ENCODE data around the gene MYO1F. TPM values are rescaled to one million over a fixed set of nuclear protein-coding genes. Genes with fewer than 3 reads are reported as not detected.
A peak's percentile ranks its signal among the peaks of the same experiment; 100 is the strongest.
"Not testable (repeated sequence)": the region's sequence is repeated elsewhere in the genome, so short reads cannot be mapped to it uniquely, and the experiment has no call there.

MYO1F gene
- total and polyA plus RNA-seq, 2 of the 13 experiments (the other 11 are each of a cell fraction or from before 2014, with no cell fraction given), result 0.09 to 0.13 TPM

GRCh38 chr19:8558325-8558724 lies 18.9 kb downstream of the MYO1F start:
- 26% methylated on average over 2 of the region's 2 CpGs for WGBS (ENCODE audit: low lambda C conversion rate)
- no peak overlapping the region for H3K4me3 ChIP-seq (replicated peaks in 1 of 3; ENCODE audit: insufficient read depth in 1 of 3, low read depth in 2 of 3, low read length in 3 of 3)
- no peaks in the 10 kb centered on the region for H3K36me3 ChIP-seq (replicated peaks in 1 of 2; ENCODE audit: control insufficient read depth in 1 of 2, insufficient read depth in 2 of 2, low read length in 2 of 2)
- TF ChIP-seq ZNF761 (CRISPR knock-in tag; conservative IDR thresholded peaks at IDR 0.05) (no peak), ZMAT5 (CRISPR knock-in tag; IDR thresholded peaks at IDR 0.05; ENCODE audit: borderline replicate concordance, low read depth) (no peak), TAF15 (IDR thresholded peaks at IDR 0.05; ENCODE audit: low read depth, low read length, poor library complexity, severe bottlenecking) (no peak), HOXA3 (CRISPR knock-in tag; IDR thresholded peaks at IDR 0.05) (no peak)
- no peaks in the 10 kb centered on the region for H3K79me2 ChIP-seq (ENCODE audit: insufficient read depth, low read length)
- CTCF ChIA-PET (ENCODE audit: low intra/inter-chr PET ratio, low total read pairs), result no interaction called here
- no peak overlapping the region for H2AFZ ChIP-seq (ENCODE audit: low read length)
- DNase-seq (ENCODE audit: low spot score), result no peak
- no peak overlapping the region for H3K27ac ChIP-seq (ENCODE audit: extremely low read length, insufficient read depth, low read length)
- no TSS peak for BruUV-seq (replicated peaks)
- intact Hi-C loops (cut with micrococcal nuclease; ENCODE audit: unreplicated experiment), result no loop called here
- no peak for ATAC-seq
- in situ Hi-C loops (cut with HindIII; ENCODE audit: extremely low pct_ligation_motif_present, low pct_unique_long_range_greater_than_20kb), result no loop called here
- no peak overlapping the region for H3K4me2 ChIP-seq (ENCODE audit: low read depth, low read length)
- peaks cover 6% of the 10 kb centered on the region; the same call in 1 of the 2 replicates for H3K4me1 ChIP-seq (ENCODE audit: insufficient read depth, low read length)
- no peaks in the 10 kb centered on the region; a peak in 1 of 5 replicates for H3K27me3 ChIP-seq (ENCODE audit: control insufficient read depth in 1 of 2, insufficient read depth in 2 of 2, low read length in 2 of 2)
- H3K9ac ChIP-seq (ENCODE audit: insufficient read depth, low read depth, low read length), result no peak overlapping the region
- no peaks in the 10 kb centered on the region for H3K9me3 ChIP-seq (ENCODE audit: low read length)
- POLR2A ChIA-PET, result no interaction called here
- FAIRE-seq, result no peak
- no peaks in the 10 kb centered on the region for H4K20me1 ChIP-seq (ENCODE audit: insufficient read depth, low read length)

GRCh38 chr19:8557642-8558238 lies 19.5 kb downstream of the MYO1F start:
- WGBS (ENCODE audit: low lambda C conversion rate), result 49% methylated on average over 4 of the region's 6 CpGs
- ChIA-PET CTCF (ENCODE audit: low intra/inter-chr PET ratio, low total read pairs) (no interaction called here), POLR2A (no interaction called here)
- in situ Hi-C loops (cut with HindIII; ENCODE audit: extremely low pct_ligation_motif_present, low pct_unique_long_range_greater_than_20kb) (no loop called here), intact Hi-C loops (cut with micrococcal nuclease; ENCODE audit: unreplicated experiment) (no loop called here)
- H3K4me1 ChIP-seq (ENCODE audit: insufficient read depth, low read length), result peaks cover 6% of the 10 kb centered on the region; the same call in 1 of the 2 replicates
- H3K27me3 ChIP-seq (ENCODE audit: control insufficient read depth in 1 of 2, insufficient read depth in 2 of 2, low read length in 2 of 2), result no peaks in the 10 kb centered on the region; a peak in 1 of 5 replicates
- peak; percentile 50 for ATAC-seq
- H3K4me2 ChIP-seq (ENCODE audit: low read depth, low read length), result no peak overlapping the region; the same call in 1 of the 2 replicates
- no peak for DNase-seq (ENCODE audit: low spot score)
- H3K36me3 ChIP-seq (replicated peaks in 1 of 2; ENCODE audit: control insufficient read depth in 1 of 2, insufficient read depth in 2 of 2, low read length in 2 of 2), result no peaks in the 10 kb centered on the region
- no peak overlapping the region for H3K27ac ChIP-seq (ENCODE audit: extremely low read length, insufficient read depth, low read length)
- H3K79me2 ChIP-seq (ENCODE audit: insufficient read depth, low read length), result no peaks in the 10 kb centered on the region
- H3K9me3 ChIP-seq (ENCODE audit: low read length), result no peaks in the 10 kb centered on the region
- TF ChIP-seq NR2F6 (IDR thresholded peaks at IDR 0.05), result peak; percentile 39; the same call in 1 of the 2 replicates
- TF ChIP-seq NR2F6 (CRISPR knock-in tag; IDR thresholded peaks at IDR 0.05), result peak; percentile 39; the same call in 1 of the 2 replicates
- 0 out of 4 replicates have a peak, but pooled peaks have one; percentile 24 to 26 for TF ChIP-seq NR2F1 (CRISPR knock-in tag; IDR thresholded peaks at IDR 0.05)
- no peak for TF ChIP-seq SKI (IDR thresholded peaks at IDR 0.05; ENCODE audit: partially characterized antibody)
- no peak overlapping the region for H3K9ac ChIP-seq (ENCODE audit: insufficient read depth, low read depth, low read length)
- H4K20me1 ChIP-seq (ENCODE audit: insufficient read depth, low read length), result no peaks in the 10 kb centered on the region
- FAIRE-seq, result no peak
- BruUV-seq (replicated peaks), result no TSS peak
- no peak overlapping the region for H3K4me3 ChIP-seq (replicated peaks in 1 of 3; ENCODE audit: insufficient read depth in 1 of 3, low read depth in 2 of 3, low read length in 3 of 3)
- no peak overlapping the region for H2AFZ ChIP-seq (ENCODE audit: low read length)

- BruUV-seq (replicated peaks); H3K27ac ChIP-seq (ENCODE audit: extremely low read length, insufficient read depth, low read length); H3K4me1 ChIP-seq (ENCODE audit: insufficient read depth, low read length); H3K9ac ChIP-seq (ENCODE audit: insufficient read depth, low read depth, low read length); FAIRE-seq; H3K4me2 ChIP-seq (ENCODE audit: low read depth, low read length); H2AFZ ChIP-seq (ENCODE audit: low read length); intact Hi-C loops (cut with micrococcal nuclease; ENCODE audit: unreplicated experiment); H3K27me3 ChIP-seq (ENCODE audit: control insufficient read depth in 1 of 2, insufficient read depth in 2 of 2, low read length in 2 of 2); H3K9me3 ChIP-seq (ENCODE audit: low read length); POLR2A ChIA-PET; CTCF ChIA-PET (ENCODE audit: low intra/inter-chr PET ratio, low total read pairs); H3K4me3 ChIP-seq (replicated peaks in 1 of 3; ENCODE audit: insufficient read depth in 1 of 3, low read depth in 2 of 3, low read length in 3 of 3); H4K20me1 ChIP-seq (ENCODE audit: insufficient read depth, low read length); in situ Hi-C loops (cut with HindIII; ENCODE audit: extremely low pct_ligation_motif_present, low pct_unique_long_range_greater_than_20kb); H3K79me2 ChIP-seq (ENCODE audit: insufficient read depth, low read length); H3K36me3 ChIP-seq (replicated peaks in 1 of 2; ENCODE audit: control insufficient read depth in 1 of 2, insufficient read depth in 2 of 2, low read length in 2 of 2); ATAC-seq; DNase-seq (ENCODE audit: low spot score): not testable (repeated sequence)
- 62% methylated on average over 5 of the region's 7 CpGs for WGBS (ENCODE audit: low lambda C conversion rate)
Measured at GRCh38 chr19:8553729-8554128, 23.5 kb downstream of the MYO1F start.

Measured in HepG2 (cell line).